ENCODE data around the gene CLEC10A.
"Not testable (repeated sequence)": the region's sequence is repeated elsewhere in the genome, so short reads cannot be mapped to it uniquely, and the experiment has no call there.

Gene CLEC10A

DNA sequence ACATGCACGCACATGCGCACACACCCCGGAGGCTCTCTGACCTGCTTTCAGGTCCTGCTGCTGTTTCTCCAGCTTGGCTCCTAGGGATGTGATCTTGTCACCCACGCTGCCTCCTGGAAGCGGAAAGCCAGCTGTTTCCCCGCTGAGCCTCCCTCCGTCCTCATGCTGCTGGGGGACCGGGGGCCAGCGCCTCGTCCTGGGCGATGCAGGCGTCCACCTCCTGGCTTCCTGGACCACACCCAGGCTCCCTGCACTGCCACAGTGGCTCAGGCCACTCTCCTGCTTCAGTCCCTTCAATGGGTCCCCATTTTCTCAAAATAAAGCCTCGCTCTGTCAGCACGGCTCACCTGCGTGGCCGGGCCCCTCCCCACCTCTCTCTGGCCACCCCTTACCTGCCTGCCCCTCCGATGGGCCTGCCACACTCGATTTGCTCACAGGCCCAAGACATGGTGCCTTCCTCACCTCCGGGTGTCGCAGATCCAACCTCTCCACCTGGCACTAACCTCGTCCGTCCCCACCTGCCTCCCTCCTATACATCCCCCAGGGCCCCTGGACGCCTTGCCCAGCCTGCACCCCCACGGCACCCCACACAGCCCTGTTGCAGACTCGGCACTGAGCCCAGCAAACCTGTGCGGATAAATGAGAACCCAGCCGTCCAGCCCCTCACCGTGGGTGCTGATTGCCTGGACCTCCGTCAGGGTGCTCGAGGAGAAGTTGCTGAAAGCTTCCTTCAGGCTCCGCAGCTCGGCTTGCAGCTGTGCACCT lies 27.9 kb upstream of the CLEC10A start:
- no peaks in the 10 kb centered on the region for H3K36me3 ChIP-seq (ENCODE audit: insufficient read depth, low read length)
- H3K9ac ChIP-seq (ENCODE audit: low read depth, low read length), result no peak overlapping the region
- peaks cover 51% of the 10 kb centered on the region for H3K27me3 ChIP-seq (ENCODE audit: control insufficient read depth, insufficient read depth, low read length)
- no peaks in the 10 kb centered on the region for H3K9me3 ChIP-seq (replicated peaks; ENCODE audit: low read length)
- no peak overlapping the region for H3K4me2 ChIP-seq (ENCODE audit: low read length)
- H3K4me1 ChIP-seq (ENCODE audit: control insufficient read depth, insufficient read depth, low read length), result no peaks in the 10 kb centered on the region
- no peak overlapping the region for H3K4me3 ChIP-seq (ENCODE audit: low read length)

DNA sequence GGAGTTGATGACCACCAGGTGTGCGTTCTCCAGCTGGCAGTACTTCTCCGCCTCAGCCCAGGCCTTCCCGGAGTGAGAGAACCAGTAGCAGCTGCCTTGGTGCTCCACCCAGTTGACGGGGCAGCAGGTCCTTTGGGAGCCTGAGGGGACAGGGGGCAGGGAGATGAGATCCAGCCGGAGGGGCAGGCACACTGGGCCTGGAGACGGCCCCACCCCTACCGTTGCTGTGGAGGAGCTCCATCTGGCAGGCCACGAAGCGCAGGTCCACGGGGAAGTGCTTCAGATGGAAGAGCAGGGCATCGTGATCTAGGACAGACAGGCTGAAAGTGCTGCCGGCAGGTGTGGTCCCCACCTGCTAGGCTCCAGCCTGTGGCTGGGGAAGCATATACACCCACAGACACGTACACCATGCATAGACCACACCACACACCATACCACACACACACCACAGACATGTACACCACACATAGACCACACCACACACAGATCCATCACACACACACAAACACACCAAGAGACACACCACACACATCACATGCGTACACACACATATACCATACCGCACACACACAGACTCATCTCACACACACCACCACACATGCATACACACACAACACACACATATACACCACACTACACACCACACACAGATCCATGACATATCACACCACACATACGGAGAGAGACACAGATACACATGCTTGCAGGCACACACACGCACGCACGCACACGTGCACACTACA lies 27.1 kb upstream of the CLEC10A start:
- H3K4me1 ChIP-seq (ENCODE audit: control insufficient read depth, insufficient read depth, low read length), result no peaks in the 10 kb centered on the region
- H3K4me3 ChIP-seq (ENCODE audit: low read length), result no peak overlapping the region
- H3K9me3 ChIP-seq (replicated peaks; ENCODE audit: low read length), result no peaks in the 10 kb centered on the region
- no peaks in the 10 kb centered on the region for H3K36me3 ChIP-seq (ENCODE audit: insufficient read depth, low read length)
- peaks cover 53% of the 10 kb centered on the region for H3K27me3 ChIP-seq (ENCODE audit: control insufficient read depth, insufficient read depth, low read length)
- H3K4me2 ChIP-seq (ENCODE audit: low read length), result no peak overlapping the region
- no peak overlapping the region for H3K9ac ChIP-seq (ENCODE audit: low read depth, low read length)

DNA sequence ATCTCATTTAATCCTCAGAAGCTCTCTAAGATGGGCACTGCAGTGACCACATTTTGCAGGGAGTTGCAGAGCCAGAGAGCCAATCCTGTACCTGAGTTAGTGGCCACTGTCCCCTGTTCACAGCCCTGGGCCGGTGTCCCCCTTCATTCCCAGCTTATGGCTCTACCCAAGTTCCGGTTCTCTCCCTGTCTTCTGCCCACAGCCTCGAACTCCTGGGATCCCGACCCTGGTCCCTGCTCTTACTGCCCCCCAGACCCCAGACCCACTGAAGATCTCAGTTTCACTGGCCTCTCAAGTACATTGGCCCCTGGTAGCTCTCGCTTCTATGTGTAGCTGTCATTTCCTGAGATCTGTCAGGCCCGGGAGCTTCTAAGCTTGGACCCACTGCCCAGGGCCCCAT lies 22.4 kb upstream of the CLEC10A start:
- H3K4me2 ChIP-seq (ENCODE audit: low read length), result no peak overlapping the region
- peaks cover 56% of the 10 kb centered on the region for H3K27me3 ChIP-seq (ENCODE audit: control insufficient read depth, insufficient read depth, low read length)
- no peaks in the 10 kb centered on the region for H3K36me3 ChIP-seq (ENCODE audit: insufficient read depth, low read length)
- H3K9me3 ChIP-seq (replicated peaks; ENCODE audit: low read length), result no peaks in the 10 kb centered on the region
- H3K4me3 ChIP-seq (ENCODE audit: low read length), result no peak overlapping the region
- no peak overlapping the region for H3K9ac ChIP-seq (ENCODE audit: low read depth, low read length)
- H3K4me1 ChIP-seq (ENCODE audit: control insufficient read depth, insufficient read depth, low read length), result no peaks in the 10 kb centered on the region

DNA sequence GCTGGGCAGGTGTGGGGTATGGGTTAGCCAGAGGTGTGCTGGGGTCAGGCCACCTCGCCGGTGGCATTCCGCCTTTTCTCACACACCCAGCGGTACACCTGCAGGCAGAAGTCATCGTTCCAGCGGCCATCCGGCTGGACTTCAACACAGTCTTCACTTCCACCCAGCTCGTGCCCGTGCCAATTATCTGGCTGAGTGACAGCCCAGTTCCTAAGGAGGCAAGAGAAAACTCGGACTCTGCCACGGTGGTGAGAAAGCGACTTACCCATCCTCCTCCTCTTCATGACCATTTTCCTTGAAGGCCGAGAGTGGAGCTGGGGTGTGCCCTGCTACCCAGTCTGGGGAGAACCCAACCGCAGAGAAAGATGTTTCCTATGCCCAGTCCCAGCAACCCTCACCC lies 21.5 kb upstream of the CLEC10A start:
- Histone ChIP-seq H3K4me1 (ENCODE audit: control insufficient read depth, insufficient read depth, low read length) (no peaks in the 10 kb centered on the region), H3K4me3 (ENCODE audit: low read length) (no peak overlapping the region), H3K4me2 (ENCODE audit: low read length) (no peak overlapping the region), H3K9me3 (replicated peaks; ENCODE audit: low read length) (no peaks in the 10 kb centered on the region), H3K36me3 (ENCODE audit: insufficient read depth, low read length) (no peaks in the 10 kb centered on the region), H3K9ac (ENCODE audit: low read depth, low read length) (no peak overlapping the region), H3K27me3 (ENCODE audit: control insufficient read depth, insufficient read depth, low read length) (peaks cover 51% of the 10 kb centered on the region)

DNA sequence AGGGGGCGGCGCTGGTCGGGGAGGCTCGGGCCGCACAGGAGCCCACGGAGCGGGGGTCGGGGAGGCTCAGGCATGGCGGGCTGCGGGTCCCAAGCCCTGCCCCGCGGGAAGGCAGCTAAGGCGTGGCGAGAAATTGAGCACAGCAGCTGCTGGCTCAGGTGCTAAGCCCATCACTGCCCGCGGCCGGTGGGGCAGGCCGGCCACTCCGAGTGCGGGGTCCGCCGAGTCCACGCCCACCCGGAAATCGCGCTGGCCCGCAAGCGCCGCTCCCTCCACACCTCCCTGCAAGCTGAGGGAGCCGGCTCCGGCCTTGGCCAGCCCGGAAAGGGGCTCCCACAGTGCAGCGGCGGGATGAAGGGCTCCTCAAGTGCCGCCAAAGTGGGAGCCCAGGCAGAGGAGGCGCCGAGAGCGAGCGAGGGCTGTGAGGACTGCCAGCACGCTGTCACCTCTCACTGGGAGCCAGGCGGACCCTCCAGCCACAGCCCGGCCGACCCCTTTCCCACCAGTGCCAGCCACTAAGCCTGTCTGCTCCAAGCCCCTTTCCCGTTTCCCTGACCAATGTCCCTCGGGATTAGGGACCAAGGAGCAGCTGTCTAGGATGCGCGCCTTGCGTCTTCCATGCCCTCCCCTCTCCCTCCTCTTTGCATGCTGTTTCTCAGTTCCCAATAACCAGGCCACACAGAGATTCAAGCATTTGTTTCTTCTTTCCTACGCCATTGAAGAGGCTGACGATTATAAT lies 20.8 kb upstream of the CLEC10A start:
- H3K9me3 ChIP-seq (replicated peaks; ENCODE audit: low read length); H3K4me1 ChIP-seq (ENCODE audit: control insufficient read depth, insufficient read depth, low read length); H3K4me2 ChIP-seq (ENCODE audit: low read length); H3K9ac ChIP-seq (ENCODE audit: low read depth, low read length); H3K36me3 ChIP-seq (ENCODE audit: insufficient read depth, low read length); H3K4me3 ChIP-seq (ENCODE audit: low read length): not testable (repeated sequence)
- H3K27me3 ChIP-seq (ENCODE audit: control insufficient read depth, insufficient read depth, low read length), result peaks cover 48% of the 10 kb centered on the region

DNA sequence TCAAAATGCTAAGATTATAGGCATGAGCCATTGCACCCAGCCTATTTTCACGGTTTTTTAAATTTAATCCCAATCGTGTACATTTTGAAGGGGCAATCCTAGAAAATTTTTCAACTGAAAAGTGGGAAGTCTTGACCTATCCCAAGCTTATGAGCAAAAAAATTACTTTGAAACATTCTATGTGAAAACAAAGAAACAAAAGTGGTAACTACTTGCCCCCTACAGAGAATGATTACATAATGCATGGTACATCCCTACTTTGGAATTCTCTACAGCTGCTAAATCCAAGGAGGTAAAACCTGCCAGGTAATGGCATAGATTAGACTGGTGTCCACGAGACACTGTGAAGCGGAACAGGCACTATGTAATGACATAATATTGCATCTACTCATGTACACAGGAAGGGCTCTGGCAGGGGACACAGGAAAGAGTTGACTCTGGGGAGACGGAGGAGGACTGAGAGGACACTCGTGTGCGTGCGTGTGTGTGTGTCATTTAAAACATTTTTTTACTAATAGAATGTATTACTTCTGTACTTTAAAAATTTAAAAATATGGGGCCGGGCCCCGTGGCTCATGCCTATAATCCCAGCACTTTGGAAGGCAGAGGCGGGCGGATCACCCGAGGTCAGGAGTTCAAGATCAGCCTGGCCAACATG lies 18.9 kb upstream of the CLEC10A start:
- no peak overlapping the region for H3K9ac ChIP-seq (ENCODE audit: low read depth, low read length)

DNA sequence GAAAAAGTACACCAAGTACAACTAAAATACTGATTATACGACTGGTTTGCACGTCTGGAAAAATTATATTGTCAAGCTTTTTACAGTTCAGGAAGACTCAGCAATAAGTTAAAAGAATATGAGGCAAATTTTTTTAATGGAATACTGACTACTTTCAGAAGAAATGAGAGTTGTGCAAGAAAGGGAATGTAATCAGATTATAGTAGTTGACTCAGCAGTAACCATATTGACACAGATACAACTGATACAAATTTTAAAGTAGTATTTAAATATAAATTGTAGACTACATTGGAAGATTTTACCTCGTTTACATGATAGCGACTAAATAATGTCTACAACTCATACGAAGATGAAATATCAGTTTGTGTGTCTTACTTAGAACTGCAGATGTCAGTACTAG lies 17.9 kb upstream of the CLEC10A start:
- Histone ChIP-seq H3K4me3 (ENCODE audit: low read length) (no peak overlapping the region), H3K36me3 (ENCODE audit: insufficient read depth, low read length) (no peaks in the 10 kb centered on the region), H3K4me1 (ENCODE audit: control insufficient read depth, insufficient read depth, low read length) (no peaks in the 10 kb centered on the region), H3K27me3 (ENCODE audit: control insufficient read depth, insufficient read depth, low read length) (peaks cover 56% of the 10 kb centered on the region), H3K4me2 (ENCODE audit: low read length) (no peak overlapping the region), H3K9me3 (replicated peaks; ENCODE audit: low read length) (no peaks in the 10 kb centered on the region), H3K9ac (ENCODE audit: low read depth, low read length) (no peak overlapping the region)

More for the DNA sequence above, 18.9 kb upstream of the CLEC10A start:
- Histone ChIP-seq H3K36me3 (ENCODE audit: insufficient read depth, low read length) (no peaks in the 10 kb centered on the region), H3K4me2 (ENCODE audit: low read length) (no peak overlapping the region), H3K4me3 (ENCODE audit: low read length) (no peak overlapping the region), H3K9me3 (replicated peaks; ENCODE audit: low read length) (no peaks in the 10 kb centered on the region), H3K4me1 (ENCODE audit: control insufficient read depth, insufficient read depth, low read length) (no peaks in the 10 kb centered on the region), H3K27me3 (ENCODE audit: control insufficient read depth, insufficient read depth, low read length) (peaks cover 61% of the 10 kb centered on the region)

DNA sequence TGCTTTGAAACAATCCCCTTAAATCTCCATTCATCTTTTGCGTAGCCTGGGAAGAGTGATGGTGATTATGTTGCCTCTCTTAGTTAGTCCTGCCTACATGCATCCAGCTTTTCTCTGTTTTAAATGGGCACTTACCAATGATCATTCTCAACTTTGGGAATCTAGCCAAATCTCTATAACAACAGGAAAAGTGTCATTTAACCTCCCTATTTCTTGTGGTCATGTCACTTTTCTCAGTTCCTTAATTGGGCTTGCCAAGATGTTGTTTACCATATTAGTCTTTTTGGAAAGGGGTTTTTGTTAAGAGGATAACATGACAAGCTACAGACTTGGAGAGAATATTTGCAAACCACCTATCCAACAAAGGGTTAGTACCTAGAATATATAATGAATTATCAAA lies 15.6 kb upstream of the CLEC10A start:
- H3K4me3 ChIP-seq (ENCODE audit: low read length), result no peak overlapping the region
- no peaks in the 10 kb centered on the region for H3K9me3 ChIP-seq (replicated peaks; ENCODE audit: low read length)
- H3K9ac ChIP-seq (ENCODE audit: low read depth, low read length), result no peak overlapping the region
- peaks cover 39% of the 10 kb centered on the region for H3K27me3 ChIP-seq (ENCODE audit: control insufficient read depth, insufficient read depth, low read length)
- no peak overlapping the region for H3K4me2 ChIP-seq (ENCODE audit: low read length)
- H3K4me1 ChIP-seq (ENCODE audit: control insufficient read depth, insufficient read depth, low read length), result no peaks in the 10 kb centered on the region
- no peaks in the 10 kb centered on the region for H3K36me3 ChIP-seq (ENCODE audit: insufficient read depth, low read length)

DNA sequence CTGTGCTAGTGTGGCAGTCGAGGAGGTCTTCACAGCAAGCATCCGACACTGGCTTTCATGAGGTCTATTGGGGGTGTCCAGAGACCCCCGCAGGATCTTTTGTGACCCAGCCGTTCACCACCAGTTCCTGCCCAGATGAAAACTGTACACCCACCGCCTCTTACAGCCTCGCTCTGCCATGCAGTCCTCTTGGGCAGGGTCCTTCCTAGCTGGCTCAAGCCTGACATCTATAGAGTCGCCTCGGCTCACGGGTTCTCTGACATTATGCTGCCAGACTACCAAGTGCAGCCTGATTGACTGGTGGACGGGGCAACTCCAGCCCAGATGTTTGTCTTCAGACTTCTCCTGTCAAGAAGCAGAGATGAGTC lies 14.6 kb upstream of the CLEC10A start:
- Histone ChIP-seq H3K4me3 (ENCODE audit: low read length) (no peak overlapping the region), H3K4me2 (ENCODE audit: low read length) (no peak overlapping the region), H3K9ac (ENCODE audit: low read depth, low read length) (no peak overlapping the region), H3K36me3 (ENCODE audit: insufficient read depth, low read length) (no peaks in the 10 kb centered on the region), H3K4me1 (ENCODE audit: control insufficient read depth, insufficient read depth, low read length) (no peaks in the 10 kb centered on the region), H3K27me3 (ENCODE audit: control insufficient read depth, insufficient read depth, low read length) (peaks cover 36% of the 10 kb centered on the region), H3K9me3 (replicated peaks; ENCODE audit: low read length) (no peaks in the 10 kb centered on the region)

DNA sequence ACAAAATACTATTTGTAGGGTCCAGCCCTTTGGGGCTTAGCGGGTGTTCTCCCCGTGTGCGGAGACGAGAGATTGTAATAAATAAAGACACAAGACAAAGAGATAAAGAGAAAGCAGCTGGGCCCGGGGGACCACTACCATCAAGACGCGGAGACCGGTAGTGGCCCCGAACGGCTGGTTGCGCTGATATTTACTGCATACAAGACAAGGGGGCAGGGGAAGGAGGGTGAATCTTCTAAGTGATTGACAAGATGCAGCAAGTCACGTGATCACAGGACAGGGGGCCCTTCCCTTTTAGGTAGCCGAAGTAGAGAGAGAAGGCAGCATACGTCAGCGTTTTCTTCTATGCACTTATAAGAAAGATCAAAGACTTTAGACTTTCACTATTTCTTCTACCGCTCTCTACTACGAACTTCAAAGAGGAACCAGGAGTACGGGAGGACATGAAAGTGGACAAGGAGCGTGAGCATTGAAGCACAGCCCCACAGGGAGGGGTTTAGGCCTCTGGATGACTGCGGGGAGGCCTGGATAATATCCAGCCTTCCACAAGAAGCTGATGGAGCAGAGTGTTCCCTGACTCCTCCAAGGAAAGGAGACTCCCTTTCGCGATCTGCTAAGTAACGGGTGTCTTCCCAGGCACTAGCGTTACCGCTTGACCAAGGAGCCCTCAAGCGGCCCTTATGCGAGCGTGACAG lies 11.4 kb upstream of the CLEC10A start:
- H3K9me3 ChIP-seq (replicated peaks; ENCODE audit: low read length); H3K36me3 ChIP-seq (ENCODE audit: insufficient read depth, low read length); H3K9ac ChIP-seq (ENCODE audit: low read depth, low read length); H3K4me3 ChIP-seq (ENCODE audit: low read length); H3K4me2 ChIP-seq (ENCODE audit: low read length); H3K4me1 ChIP-seq (ENCODE audit: control insufficient read depth, insufficient read depth, low read length): not testable (repeated sequence)
- H3K27me3 ChIP-seq (ENCODE audit: control insufficient read depth, insufficient read depth, low read length), result peaks cover 29% of the 10 kb centered on the region

DNA sequence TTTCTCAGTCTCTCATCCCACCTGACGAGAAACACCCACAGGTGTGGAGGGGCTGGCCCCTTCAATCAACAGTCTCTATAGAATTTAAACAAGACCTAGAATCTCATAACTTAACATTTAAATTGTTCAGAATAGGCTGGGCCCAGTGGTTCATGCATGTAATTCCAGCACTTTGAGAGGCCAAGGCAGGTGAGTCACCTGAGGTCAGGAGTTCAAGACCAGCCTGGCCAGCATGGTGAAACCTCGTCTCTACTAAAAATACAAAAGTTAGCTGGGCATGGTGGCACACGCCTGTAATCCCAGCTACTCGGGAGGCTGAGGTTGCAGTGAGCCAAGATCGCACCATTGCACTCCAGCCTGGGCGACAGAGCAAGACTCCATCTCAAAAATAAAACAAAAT lies 9.5 kb upstream of the CLEC10A start:
- H3K4me2 ChIP-seq (ENCODE audit: low read length); H3K4me1 ChIP-seq (ENCODE audit: control insufficient read depth, insufficient read depth, low read length); H3K4me3 ChIP-seq (ENCODE audit: low read length); H3K9me3 ChIP-seq (replicated peaks; ENCODE audit: low read length); H3K36me3 ChIP-seq (ENCODE audit: insufficient read depth, low read length); H3K9ac ChIP-seq (ENCODE audit: low read depth, low read length): not testable (repeated sequence)
- peaks cover 21% of the 10 kb centered on the region for H3K27me3 ChIP-seq (ENCODE audit: control insufficient read depth, insufficient read depth, low read length)
